GM12875 (cell line): ENCODE results near the gene WDR41.
"Not testable (repeated sequence)": the region's sequence is repeated elsewhere in the genome, so short reads cannot be mapped to it uniquely, and the experiment has no call there.

Experiments used
- H3K4me3 ChIP-seq: one replicate; pipeline ENCODE4 v1.5.1; 2011; ENCODE audit warnings: low read depth, low read length, control low read depth
- TF ChIP-seq, protein P1 (sequence below): IDR thresholded peaks from 2 replicates; pipeline ENCODE4 v1.5.1; 2011; ENCODE audit warnings: low read depth, mild to moderate bottlenecking, control low read depth, inconsistent platforms, low read length, moderate library complexity, borderline replicate concordance; ENCODE audit not compliant: insufficient read depth

Gene WDR41

DNA sequence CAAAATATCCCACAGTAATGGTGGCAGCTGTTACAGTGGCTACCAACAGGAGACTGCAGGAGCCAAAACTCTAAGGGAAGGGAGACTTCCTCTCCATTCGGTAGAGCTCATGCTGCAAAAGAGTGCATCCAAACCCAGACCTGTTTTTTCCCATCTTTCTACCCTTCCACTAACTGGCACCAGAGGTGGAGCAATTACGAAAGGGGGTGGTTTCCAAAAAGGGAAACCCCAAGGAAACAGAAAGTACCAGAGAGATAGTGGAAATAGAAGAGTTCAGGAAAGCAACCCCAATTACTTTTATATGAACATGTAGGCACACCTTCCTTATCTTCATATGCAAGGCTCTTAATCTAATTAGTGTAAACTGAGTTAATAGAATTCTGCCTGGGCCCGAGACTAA lies 7.3 kb upstream of the WDR41 start:
- H3K4me3 ChIP-seq: no peak overlapping the region
- TF ChIP-seq, protein P1, sequence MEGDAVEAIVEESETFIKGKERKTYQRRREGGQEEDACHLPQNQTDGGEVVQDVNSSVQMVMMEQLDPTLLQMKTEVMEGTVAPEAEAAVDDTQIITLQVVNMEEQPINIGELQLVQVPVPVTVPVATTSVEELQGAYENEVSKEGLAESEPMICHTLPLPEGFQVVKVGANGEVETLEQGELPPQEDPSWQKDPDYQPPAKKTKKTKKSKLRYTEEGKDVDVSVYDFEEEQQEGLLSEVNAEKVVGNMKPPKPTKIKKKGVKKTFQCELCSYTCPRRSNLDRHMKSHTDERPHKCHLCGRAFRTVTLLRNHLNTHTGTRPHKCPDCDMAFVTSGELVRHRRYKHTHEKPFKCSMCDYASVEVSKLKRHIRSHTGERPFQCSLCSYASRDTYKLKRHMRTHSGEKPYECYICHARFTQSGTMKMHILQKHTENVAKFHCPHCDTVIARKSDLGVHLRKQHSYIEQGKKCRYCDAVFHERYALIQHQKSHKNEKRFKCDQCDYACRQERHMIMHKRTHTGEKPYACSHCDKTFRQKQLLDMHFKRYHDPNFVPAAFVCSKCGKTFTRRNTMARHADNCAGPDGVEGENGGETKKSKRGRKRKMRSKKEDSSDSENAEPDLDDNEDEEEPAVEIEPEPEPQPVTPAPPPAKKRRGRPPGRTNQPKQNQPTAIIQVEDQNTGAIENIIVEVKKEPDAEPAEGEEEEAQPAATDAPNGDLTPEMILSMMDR: no peak

DNA sequence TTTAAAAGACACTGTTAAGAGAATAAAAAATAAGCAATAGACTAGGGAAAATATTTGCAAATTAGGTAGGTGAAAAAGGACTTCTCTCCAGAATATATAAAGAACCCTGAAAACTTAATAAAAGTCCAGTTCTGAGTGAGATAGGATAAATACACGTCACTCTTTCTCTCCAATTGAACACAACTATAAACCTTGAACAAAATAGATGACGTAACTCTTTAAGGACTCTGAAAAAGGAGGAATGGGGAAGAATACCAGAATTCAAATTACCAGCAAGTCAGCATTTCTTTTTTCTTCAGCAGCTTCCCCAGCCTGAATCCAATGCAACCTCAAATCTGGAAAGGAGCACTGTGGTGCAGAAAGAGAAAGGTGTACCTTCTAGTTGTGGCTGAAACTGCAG lies 6.8 kb upstream of the WDR41 start:
- H3K4me3 ChIP-seq: no peak overlapping the region
- TF ChIP-seq, protein P1: no peak

DNA sequence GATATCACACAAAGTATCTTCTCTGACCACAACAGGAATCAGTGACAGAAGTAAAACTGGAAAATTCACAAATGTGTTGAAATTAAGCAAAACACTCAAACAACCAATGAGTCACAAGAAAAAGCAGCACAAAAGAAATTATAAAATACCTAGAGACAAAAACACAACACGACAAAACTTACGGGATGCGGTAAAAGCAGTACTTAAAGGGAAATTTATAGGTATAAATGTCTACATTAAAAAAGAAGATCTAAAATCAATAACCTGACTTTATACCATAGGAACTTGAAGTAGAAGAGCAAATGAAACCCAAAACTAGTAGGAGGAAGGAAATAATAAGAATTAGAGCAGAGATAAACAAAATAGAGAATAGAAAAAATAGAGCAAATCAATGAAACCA lies 2.8 kb upstream of the WDR41 start:
- TF ChIP-seq, protein P1: no peak
- no peak overlapping the region for H3K4me3 ChIP-seq

DNA sequence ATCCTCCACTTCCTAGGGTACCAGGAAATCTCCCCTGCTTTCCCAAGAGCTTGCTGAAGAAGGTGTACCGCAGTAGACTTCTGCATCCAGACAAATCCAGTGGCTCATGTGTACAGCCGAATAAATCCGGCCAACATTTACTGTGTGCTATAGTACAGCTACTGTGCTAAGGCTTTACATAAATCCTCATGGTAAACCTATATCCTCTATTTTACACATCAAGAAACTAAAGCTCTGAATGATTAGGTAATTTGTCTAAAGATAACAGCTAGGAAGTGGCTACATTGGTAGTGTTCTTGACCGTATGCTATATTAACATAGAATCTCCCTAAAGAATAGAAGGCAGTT lies 511 bp upstream of the WDR41 start:
- TF ChIP-seq, protein P1: no peak
- H3K4me3 ChIP-seq: peak overlapping the region; percentile 29

DNA sequence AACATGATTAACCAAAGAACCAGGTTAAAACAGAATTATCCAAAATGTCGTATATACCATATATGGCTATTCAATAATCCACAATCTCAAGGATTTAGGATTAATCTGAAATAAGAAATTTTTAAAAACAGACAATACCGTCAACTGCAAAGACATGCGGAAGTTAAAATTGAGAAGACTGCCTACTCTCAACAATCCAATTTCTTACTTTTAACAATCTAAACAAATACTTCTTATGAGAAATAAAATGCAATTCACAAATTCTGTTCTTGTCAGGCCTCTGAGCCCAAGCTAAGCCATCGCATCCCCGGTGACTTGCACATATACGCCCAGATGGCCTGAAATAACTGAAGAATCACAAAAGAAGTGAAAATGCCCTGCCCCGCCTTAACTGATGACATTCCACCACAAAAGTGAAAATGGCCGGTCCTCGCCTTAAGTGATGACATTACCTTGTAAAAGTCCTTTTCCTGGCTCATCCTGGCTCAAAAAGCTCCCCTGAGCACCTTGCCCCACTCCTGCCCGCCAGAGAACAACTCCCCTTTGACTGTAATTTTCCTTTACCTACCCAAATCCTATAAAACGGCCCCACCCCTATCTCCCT lies 1.3 kb downstream of the WDR41 start:
- H3K4me3 ChIP-seq: peak overlapping the region; percentile 90

DNA sequence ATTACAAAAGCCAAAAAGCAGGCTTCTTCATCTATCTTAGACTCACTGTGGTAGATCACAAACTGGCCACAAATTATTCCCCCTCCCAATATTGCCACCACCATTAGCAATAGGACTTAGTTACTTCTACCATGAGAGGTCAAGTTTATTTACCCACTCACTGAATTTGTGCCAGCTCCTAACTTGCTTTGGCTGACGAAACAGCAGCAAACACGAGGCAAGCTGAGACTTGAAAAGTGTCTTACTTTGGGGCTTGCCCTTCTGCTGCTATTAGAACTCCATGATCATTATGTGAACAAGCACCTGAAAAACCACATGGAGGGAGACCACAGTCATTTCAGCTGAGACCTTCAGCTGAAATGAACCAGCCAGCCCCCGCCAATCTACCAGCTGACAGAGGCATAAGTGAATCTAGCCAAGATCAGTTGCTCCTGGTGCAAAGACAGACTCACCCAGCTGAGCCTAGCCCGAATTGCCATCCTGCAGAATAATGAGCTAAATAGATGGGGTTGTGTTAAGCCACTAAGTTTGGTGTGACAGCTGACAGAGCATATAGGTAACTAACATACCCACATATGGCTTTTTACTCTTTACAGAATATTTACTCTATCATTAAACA lies 5.7 kb downstream of the WDR41 start:
- TF ChIP-seq, protein P1: no peak
- H3K4me3 ChIP-seq: no peak overlapping the region

DNA sequence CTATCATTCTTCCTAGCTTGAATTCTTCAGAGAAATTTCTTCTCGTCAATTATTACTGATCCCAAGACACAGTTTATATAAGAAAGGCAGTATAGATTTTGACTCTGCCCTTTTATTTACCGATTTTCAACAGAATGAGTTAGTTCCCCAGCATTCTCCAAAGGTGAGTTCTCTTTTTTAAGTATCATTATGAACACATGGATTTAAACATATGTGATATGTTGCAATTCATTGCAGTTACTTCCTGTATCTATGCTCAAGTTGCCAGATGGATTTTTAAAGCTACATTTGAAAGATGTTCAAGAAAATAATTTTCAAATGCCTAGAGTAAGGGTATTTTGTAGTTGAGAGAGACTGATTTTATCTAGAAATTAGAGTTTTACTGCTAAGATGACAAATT lies 8.4 kb downstream of the WDR41 start:
- TF ChIP-seq, protein P1: no peak
- H3K4me3 ChIP-seq: no peak overlapping the region

DNA sequence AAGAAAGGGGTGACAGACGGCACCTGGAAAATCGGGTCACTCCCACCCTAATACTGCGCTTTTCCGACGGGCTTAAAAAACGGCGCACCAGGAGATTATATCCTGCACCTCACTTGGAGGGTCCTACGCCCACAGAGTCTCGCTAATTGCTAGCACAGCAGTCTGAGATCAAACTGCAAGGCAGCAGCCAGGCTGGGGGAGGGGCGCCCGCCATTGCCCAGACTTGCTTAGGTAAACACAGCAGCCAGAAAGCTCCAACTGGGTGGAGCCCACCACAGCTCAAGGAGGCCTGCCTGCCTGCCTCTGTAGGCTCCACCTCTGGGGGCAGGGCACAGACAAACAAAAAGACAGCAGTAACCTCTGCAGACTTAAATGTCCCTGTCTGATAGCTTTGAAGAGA lies 17.1 kb downstream of the WDR41 start:
- not testable (repeated sequence) for H3K4me3 ChIP-seq

DNA sequence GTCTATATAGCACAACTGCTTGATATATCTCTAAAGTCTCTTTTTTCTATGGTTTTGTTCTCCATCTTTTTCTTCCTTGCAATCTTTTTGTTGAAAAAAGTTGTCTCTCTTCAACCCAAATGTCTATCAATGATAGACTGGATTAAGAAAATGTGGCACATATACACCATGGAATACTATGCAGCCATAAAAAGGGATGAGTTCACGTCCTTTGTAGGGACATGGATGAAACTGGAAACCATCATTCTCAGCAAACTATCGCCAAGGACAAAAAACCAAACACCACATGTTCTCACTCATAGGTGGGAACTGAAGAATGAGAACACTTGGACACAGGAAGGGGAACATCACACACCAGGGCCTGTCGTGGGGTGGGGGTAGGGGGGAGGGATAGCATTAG lies 23.2 kb downstream of the WDR41 start:
- H3K4me3 ChIP-seq: not testable (repeated sequence)
